Measurements from ENCODE around the gene HBG1.
"Not testable (repeated sequence)": the region's sequence is repeated elsewhere in the genome, so short reads cannot be mapped to it uniquely, and the experiment has no call there.

Gene HBG1

DNA sequence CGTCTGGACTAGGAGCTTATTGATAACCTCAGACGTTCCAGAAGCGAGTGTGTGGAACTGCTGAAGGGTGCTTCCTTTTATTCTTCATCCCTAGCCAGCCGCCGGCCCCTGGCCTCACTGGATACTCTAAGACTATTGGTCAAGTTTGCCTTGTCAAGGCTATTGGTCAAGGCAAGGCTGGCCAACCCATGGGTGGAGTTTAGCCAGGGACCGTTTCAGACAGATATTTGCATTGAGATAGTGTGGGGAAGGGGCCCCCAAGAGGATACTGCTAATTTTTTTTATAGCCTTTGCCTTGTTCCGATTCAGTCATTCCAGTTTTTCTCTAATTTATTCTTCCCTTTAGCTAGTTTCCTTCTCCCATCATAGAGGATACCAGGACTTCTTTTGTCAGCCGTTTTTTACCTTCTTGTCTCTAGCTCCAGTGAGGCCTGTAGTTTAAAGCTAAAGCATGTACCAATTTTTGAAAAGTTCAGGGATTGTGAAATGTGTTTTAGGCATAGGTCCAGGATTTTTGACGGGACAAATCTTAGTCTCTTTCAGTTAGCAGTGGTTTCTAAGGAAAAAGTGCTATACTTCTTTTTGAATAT, at the start of gene HBG1:
HBG1 (minus strand) TSS at position 51 of the 590 bp plus-strand sequence. CDS start 53 bp downstream, outside the sequence.
- not testable (repeated sequence) for DNase-seq (ENCODE audit: low read depth in 2 of 2)

DNA sequence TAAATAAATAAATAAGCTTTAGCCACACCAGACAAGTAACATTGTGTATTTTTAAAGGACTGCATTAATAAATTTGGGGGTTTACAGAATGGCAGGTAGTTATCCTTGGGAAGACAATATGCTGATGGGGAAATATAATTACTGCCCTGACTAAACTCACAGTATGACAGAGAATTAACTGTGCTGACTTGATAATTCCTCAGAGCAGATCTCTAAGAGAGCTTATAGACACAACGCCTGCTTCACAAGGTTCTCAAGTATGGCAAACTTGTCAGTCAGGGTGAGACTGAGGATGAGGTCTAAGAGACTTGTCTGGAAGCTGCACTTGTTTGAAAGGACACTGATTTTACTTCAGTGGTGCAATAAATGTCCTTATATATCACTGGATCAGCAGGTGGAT, 48.8 kb upstream of the HBG1 start:
- DNase-seq (ENCODE audit: low read depth in 2 of 2): no peak

- no peak for DNase-seq (ENCODE audit: low read depth in 2 of 2)
Measured at GRCh38 chr11:5297721-5298323, 48.2 kb upstream of the HBG1 start.

- not testable (repeated sequence) for DNase-seq (ENCODE audit: low read depth in 2 of 2)
Measured at GRCh38 chr11:5294342-5294995, 44.8 kb upstream of the HBG1 start.

GRCh38 chr11:5293028-5293427, 43.4 kb upstream of the HBG1 start:
- no peak for DNase-seq (ENCODE audit: low read depth in 2 of 2)

GRCh38 chr11:5291207-5291838, 41.7 kb upstream of the HBG1 start:
- DNase-seq (ENCODE audit: low read depth in 2 of 2): no peak

DNA sequence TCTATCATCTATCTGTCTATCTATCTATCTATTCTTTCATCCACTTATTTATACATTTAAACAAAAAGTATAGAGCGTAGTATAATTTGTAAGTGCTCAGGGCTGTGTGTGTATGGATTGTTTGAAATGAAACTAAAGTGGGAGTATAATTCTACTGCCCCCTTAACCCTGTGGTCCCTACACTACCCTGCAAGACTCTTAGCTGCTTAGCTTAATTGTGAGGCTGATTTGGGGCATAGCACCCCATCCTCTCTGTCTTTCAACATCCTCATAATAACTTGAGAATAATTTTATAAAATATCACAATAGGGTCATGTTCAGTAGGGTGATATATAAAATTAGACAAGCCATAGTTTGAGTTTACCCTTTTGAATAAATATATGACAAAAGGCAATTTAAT, 40.4 kb upstream of the HBG1 start:
- no peak for DNase-seq (ENCODE audit: low read depth in 2 of 2)

DNA sequence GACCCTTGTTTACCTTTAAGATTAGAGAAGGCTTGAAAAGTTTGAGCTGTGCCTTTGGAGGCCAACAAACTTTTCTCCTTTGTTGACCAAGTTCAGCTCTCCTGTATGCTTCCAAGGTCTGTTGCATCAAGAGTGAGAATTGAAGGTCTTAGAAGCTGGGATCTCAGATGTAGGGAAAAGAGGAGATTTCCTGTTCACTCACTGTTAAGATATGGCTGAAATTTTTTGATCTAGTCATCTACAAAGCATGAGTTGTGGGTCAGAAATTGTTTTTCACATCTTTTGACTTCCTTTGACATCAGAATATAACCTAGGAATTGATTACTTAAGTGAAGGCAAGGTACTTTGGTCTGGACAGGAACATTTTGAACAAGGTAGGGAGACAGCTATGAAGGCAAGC, 40.0 kb upstream of the HBG1 start:
- DNase-seq (ENCODE audit: low read depth in 2 of 2): no peak

DNA sequence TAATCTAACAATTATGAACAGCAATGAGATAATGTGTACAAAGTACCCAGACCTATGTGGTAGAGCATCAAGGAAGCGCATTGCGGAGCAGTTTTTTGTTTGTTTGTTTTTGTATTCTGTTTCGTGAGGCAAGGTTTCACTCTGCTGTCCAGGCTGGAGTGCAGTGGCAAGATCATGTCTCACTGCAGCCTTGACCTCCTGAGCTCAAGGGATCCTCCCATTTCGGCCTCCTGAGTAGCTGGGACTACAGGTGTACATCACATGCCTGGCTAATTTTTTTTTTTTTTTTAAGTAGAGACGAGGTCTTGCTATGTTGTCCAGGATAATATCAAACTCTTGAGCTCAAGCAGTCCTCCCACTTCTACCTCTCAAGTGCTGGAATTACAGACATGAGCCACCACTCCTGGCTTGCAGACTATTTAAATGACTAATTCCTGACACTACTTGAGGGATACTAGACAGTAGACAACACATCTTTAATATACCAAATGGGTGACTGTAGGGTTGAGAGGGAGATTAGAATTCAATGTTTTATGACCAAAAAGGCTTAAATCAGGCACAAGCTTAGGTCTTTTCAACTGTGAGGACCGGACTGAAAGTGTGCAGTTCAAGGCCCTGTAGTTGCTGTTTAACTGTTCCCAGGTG, 39.4 kb upstream of the HBG1 start:
- DNase-seq (ENCODE audit: low read depth in 2 of 2): no peak

GRCh38 chr11:5288108-5288905, 38.6 kb upstream of the HBG1 start:
- no peak for DNase-seq (ENCODE audit: low read depth in 2 of 2)

GRCh38 chr11:5286901-5287300, 37.2 kb upstream of the HBG1 start:
- DNase-seq (ENCODE audit: low read depth in 2 of 2): no peak

- no peak for DNase-seq (ENCODE audit: low read depth in 2 of 2)
Measured at GRCh38 chr11:5286351-5286750, 36.7 kb upstream of the HBG1 start.

GRCh38 chr11:5285703-5286340, 36.2 kb upstream of the HBG1 start:
- no peak for DNase-seq (ENCODE audit: low read depth in 2 of 2)

- DNase-seq (ENCODE audit: low read depth in 2 of 2): no peak
Measured at GRCh38 chr11:5284637-5285036, 35.0 kb upstream of the HBG1 start.

- no peak for DNase-seq (ENCODE audit: low read depth in 2 of 2)
Measured at GRCh38 chr11:5283882-5284281, 34.2 kb upstream of the HBG1 start.

GRCh38 chr11:5283086-5283485, 33.4 kb upstream of the HBG1 start:
- DNase-seq (ENCODE audit: low read depth in 2 of 2): no peak

GRCh38 chr11:5282628-5283027, 33.0 kb upstream of the HBG1 start:
- no peak for DNase-seq (ENCODE audit: low read depth in 2 of 2)

GRCh38 chr11:5281596-5281995, 31.9 kb upstream of the HBG1 start:
- no peak for DNase-seq (ENCODE audit: low read depth in 2 of 2)

DNA sequence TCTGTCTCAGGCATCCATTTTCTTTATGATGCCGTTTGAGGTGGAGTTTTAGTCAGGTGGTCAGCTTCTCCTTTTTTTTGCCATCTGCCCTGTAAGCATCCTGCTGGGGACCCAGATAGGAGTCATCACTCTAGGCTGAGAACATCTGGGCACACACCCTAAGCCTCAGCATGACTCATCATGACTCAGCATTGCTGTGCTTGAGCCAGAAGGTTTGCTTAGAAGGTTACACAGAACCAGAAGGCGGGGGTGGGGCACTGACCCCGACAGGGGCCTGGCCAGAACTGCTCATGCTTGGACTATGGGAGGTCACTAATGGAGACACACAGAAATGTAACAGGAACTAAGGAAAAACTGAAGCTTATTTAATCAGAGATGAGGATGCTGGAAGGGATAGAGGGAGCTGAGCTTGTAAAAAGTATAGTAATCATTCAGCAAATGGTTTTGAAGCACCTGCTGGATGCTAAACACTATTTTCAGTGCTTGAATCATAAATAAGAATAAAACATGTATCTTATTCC, 31.0 kb upstream of the HBG1 start:
- DNase-seq (ENCODE audit: low read depth in 2 of 2): no peak

DNA sequence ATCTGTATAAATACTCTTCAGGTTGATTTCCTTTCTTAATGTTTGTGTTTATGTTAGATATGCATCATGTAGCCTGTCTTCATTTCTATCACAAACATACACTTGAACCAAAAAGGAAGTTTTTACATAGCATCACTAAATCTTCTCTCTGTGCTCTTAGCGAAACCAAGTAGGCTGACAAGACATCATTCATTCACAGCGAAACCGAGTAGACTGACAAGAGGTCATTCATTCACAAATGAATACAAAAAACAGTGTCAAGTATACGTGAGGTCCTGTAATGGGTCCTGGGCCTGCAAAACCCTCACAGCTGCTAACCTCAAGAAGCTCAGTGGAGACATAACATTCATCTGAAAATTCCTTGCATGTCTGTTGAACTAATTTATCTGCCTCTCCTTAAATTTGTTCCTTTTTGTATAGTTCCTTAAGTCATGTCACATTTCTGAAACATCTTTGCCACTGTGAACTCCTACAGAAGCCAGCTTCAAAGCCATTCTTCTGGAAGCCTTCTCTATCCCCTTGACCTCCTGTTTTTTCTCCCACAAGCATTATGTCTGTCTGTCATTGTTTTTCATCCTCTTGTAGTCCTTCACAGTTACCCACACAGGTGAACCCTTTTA, 29.9 kb upstream of the HBG1 start:
- no peak for DNase-seq (ENCODE audit: low read depth in 2 of 2)

Measured in stimulated activated CD4-positive, alpha-beta T cell treated with anti-CD3 and anti-CD28 coated beads, Interleukin-1b, Interleukin-23, amount 100 ng/mL, for 4 hours (primary cell).